IPS-18c (cell line): ENCODE data around the gene PMIS2.
A peak's percentile ranks its signal among the peaks of the same experiment; 100 is the strongest.

ENCODE experiments used
- H3K4me3 ChIP-seq: 2 replicates; pipeline ENCODE4 v1.7.0; 2013; ENCODE audit warnings: low read depth, mild to moderate bottlenecking, low read length, moderate library complexity; ENCODE audit not compliant: insufficient read depth
- H3K9me3 ChIP-seq: one replicate; pipeline ENCODE4 v1.6.1; 2013; ENCODE audit warnings: mild to moderate bottlenecking, low read length, moderate library complexity; ENCODE audit not compliant: control insufficient read depth, insufficient read depth

Gene PMIS2

DNA sequence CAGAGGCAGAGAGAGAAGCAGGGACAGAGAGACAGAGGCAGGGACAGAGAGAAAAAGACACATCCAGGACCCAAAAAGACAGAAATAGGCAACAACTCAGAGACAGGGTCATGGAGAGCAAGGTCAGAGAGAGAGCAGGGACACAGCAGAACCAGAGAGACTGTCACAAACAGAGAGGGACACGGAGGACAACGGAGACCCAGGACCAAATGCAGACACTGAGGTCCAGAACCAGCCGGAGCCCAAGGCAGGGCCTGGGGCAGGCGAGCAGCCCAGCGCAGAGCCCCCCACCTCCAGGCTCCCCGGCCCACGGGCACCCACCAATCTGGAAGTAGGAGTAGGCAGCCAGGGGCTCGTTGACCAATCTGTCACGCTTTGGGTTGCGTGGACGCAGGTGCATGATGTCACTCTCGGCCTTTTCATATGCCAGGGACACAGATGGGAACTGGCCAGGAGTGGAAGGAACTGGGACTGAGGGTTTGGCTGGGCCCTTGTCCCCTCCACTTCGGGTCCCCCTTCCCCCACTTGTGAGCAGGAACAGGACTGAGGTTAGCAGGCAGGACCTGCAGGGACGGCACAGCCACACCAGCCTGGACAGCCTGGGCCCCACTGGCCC, 32.5 kb upstream of the PMIS2 start:
- no peak overlapping the region for H3K4me3 ChIP-seq
- no peaks in the 10 kb centered on the region for H3K9me3 ChIP-seq

DNA sequence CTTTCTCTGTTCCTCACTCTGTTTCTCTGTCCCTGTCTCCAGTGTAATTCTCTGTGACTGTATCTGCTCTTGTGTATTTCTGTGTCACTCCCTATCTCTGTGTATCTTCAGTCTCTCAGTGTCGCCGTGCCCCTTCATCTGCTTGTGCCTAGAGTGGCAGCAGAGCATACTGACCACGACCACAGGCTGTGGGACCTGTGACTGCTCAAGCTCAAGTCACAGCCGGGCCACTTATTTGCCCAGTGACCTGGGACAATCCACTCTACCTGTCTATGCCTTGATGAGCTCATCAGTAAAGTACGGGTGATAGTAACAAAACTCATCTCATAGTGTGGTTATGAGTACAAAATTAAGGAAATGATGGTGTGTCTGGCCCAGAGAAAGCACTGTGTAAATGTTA, 31.9 kb upstream of the PMIS2 start:
- Histone ChIP-seq H3K4me3 (no peak overlapping the region), H3K9me3 (no peaks in the 10 kb centered on the region)

GRCh38 chr19:35555301-35556005, 30.5 kb upstream of the PMIS2 start:
- no peak overlapping the region for H3K4me3 ChIP-seq
- no peaks in the 10 kb centered on the region for H3K9me3 ChIP-seq

DNA sequence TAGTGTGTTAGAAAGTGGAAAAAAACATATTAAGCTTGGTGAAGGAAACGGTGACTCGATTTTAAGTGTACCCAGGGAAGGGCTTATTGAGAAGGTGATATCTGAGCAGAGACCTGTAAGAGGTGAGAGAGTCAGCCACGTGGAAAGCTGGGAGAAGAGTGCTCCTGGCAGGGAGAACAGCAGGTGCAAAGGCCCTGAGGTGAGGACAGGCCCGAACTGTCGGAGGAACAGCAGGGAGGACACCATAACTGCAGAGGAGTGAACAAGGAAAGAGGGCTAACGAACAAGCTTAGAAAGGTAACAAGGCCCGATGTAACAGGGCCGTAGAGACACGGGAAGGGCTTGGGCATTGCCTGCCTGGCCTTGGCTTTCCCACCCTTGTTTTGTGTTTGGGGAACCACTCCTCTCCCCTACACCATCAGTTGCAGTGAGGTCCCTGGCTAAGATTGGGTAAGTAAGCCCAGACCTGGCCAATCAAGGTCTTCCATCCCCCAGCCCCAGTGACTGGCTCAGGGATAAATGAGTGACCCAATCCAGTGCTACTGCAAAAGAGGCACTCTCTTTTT, 29.9 kb upstream of the PMIS2 start:
- Histone ChIP-seq H3K9me3 (no peaks in the 10 kb centered on the region), H3K4me3 (no peak overlapping the region)

- H3K9me3 ChIP-seq = no peaks in the 10 kb centered on the region
- no peak overlapping the region; the same call in 1 of the 2 replicates for H3K4me3 ChIP-seq
These were observed 29.0 kb upstream of the PMIS2 start for GRCh38 chr19:35556846-35557538.

GRCh38 chr19:35557539-35558399, 28.2 kb upstream of the PMIS2 start:
- H3K4me3 ChIP-seq = peak overlapping the region; percentile 71
- H3K9me3 ChIP-seq = no peaks in the 10 kb centered on the region

- Histone ChIP-seq H3K9me3 (no peaks in the 10 kb centered on the region), H3K4me3 (peak overlapping the region; percentile 71)
These were observed 27.3 kb upstream of the PMIS2 start for GRCh38 chr19:35558400-35559280.

GRCh38 chr19:35559281-35559659, 26.7 kb upstream of the PMIS2 start:
- H3K4me3 ChIP-seq = no peak overlapping the region
- no peaks in the 10 kb centered on the region for H3K9me3 ChIP-seq

DNA sequence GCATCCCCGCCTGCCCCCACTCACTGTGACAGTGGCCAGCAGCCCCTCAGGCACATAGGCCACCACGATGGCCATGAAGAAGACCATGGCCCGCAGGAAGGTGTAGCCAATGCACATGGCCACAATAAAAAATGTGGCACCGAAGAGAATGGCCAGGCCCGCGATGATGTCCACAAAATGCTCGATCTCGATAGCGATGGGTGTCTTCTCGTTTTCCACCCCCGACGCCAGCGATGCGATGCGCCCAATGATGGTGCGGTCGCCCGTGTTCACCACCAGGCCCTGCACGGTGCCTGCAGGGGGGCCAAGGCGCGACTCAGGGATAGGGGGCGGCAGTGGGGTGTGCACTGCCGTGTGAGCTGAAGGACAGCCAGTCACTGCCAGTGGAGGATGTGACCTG, 26.2 kb upstream of the PMIS2 start:
- Histone ChIP-seq H3K4me3 (no peak overlapping the region), H3K9me3 (no peaks in the 10 kb centered on the region)

DNA sequence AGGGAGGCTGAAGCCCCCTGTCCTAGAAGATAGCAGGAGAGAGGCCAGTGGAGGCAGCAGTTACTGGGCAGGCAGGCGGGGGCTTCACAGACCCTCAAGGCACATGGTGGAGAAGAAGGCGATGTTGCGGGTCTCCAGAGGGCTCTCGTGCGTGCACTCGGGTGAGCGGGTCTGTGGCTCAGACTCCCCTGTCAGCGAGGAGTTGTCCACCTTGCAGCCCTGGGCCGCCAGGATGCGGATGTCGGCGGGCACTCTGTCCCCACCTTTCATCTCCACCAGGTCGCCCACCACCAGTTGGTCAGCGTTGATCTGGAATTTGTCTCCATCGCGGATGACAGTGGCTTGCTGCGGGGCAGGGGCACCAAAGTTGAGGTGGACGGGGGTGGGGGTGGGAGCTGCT, 25.7 kb upstream of the PMIS2 start:
- Histone ChIP-seq H3K9me3 (no peaks in the 10 kb centered on the region), H3K4me3 (no peak overlapping the region)

DNA sequence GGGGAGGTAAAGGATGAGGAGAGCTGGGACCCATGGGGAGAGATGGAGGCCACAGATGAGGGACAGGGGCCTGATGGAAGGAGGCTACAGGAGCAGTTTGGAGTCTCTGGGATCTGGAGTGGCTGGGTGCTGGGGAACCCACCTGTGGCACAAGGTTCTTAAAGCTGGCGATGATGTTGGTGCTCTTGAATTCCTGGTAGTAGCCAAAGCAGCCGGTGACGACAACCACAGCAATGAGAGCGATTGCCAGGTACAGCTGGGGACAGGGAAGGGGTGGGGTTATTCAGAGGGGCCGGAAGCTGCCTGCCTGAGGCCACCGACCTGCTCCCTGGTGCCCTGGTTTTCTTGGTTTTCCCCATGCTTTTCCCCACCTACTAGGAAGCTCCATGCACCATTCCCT, 25.3 kb upstream of the PMIS2 start:
- no peak overlapping the region for H3K4me3 ChIP-seq
- H3K9me3 ChIP-seq = no peaks in the 10 kb centered on the region

- Histone ChIP-seq H3K4me3 (no peak overlapping the region), H3K9me3 (no peaks in the 10 kb centered on the region)
These were observed 24.5 kb upstream of the PMIS2 start for GRCh38 chr19:35561436-35561835.

- Histone ChIP-seq H3K4me3 (no peak overlapping the region), H3K9me3 (no peaks in the 10 kb centered on the region)
These were observed 23.6 kb upstream of the PMIS2 start for GRCh38 chr19:35562336-35562735.

- H3K9me3 ChIP-seq = no peaks in the 10 kb centered on the region
- no peak overlapping the region for H3K4me3 ChIP-seq
These were observed 23.2 kb upstream of the PMIS2 start for GRCh38 chr19:35562776-35563175.

GRCh38 chr19:35563207-35563829, 22.7 kb upstream of the PMIS2 start, which contains the start of gene ATP4A:
Gene ATP4A, minus strand, starts transcription at chr19:35563658. Its CDS starts 29 bp downstream, at chr19:35563629.
- H3K4me3 ChIP-seq = no peak within 1 kb of the TSS
- H3K9me3 ChIP-seq = no peaks in the 10 kb centered on the region
